ENCODE data around the gene MAP2K5.

DNA sequence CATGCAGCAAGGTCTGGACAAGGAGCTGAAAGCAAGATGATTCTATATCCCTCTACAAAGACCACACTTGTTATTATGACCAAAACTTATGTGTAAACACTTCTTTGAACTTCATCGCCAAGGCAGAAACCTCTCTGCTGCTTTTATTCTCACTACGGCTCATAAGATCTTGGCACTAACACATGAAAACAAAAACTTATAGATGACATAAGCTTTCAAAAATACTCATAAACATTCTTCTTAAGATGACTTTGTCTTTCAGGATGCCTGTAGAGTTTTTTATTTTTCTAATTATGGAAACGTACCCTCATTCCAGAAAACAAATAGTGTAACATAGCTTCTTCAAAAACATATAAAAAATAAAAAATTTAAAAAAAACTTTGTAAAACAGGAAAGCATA is 34.1 kb upstream of the MAP2K5 start:
- no peak for TF ChIP-seq EZH2 (optimal IDR thresholded peaks at IDR 0.05; ENCODE audit: low read depth, low read length)
- TF ChIP-seq, protein P1, sequence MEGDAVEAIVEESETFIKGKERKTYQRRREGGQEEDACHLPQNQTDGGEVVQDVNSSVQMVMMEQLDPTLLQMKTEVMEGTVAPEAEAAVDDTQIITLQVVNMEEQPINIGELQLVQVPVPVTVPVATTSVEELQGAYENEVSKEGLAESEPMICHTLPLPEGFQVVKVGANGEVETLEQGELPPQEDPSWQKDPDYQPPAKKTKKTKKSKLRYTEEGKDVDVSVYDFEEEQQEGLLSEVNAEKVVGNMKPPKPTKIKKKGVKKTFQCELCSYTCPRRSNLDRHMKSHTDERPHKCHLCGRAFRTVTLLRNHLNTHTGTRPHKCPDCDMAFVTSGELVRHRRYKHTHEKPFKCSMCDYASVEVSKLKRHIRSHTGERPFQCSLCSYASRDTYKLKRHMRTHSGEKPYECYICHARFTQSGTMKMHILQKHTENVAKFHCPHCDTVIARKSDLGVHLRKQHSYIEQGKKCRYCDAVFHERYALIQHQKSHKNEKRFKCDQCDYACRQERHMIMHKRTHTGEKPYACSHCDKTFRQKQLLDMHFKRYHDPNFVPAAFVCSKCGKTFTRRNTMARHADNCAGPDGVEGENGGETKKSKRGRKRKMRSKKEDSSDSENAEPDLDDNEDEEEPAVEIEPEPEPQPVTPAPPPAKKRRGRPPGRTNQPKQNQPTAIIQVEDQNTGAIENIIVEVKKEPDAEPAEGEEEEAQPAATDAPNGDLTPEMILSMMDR (IDR thresholded peaks at IDR 0.05; ENCODE audit: low read length), result no peak

Measured in MM.1S (cell line).